Measurements from ENCODE around the gene SFRP2.

Gene SFRP2, protein sequence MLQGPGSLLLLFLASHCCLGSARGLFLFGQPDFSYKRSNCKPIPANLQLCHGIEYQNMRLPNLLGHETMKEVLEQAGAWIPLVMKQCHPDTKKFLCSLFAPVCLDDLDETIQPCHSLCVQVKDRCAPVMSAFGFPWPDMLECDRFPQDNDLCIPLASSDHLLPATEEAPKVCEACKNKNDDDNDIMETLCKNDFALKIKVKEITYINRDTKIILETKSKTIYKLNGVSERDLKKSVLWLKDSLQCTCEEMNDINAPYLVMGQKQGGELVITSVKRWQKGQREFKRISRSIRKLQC

DNA sequence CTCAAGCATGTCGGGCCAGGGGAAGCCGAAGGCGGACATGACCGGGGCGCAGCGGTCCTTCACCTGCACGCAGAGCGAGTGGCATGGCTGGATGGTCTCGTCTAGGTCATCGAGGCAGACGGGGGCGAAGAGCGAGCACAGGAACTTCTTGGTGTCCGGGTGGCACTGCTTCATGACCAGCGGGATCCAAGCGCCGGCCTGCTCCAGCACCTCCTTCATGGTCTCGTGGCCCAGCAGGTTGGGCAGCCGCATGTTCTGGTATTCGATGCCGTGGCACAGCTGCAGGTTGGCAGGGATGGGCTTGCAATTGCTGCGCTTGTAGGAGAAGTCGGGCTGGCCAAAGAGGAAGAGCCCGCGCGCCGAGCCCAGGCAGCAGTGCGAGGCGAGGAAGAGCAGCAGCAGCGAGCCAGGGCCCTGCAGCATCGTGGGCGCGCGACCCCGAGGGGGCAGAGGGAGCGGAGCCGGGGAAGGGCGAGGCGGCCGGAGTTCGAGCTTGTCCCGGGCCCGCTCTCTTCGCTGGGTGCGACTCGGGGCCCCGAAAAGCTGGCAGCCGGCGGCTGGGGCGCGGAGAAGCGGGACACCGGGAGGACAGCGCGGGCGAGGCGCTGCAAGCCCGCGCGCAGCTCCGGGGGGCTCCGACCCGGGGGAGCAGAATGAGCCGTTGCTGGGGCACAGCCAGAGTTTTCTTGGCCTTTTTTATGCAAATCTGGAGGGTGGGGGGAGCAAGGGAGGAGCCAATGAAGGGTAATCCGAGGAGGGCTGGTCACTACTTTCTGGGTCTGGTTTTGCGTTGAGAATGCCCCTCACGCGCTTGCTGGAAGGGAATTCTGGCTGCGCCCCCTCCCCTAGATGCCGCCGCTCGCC is at the start of gene SFRP2:
Gene SFRP2 (minus strand): TSS at position 671 of the 864 bp plus-strand sequence. CDS start 248 bp downstream, at position 423.
- no peak for DNase-seq (ENCODE audit: low read depth, low spot score)

DNA sequence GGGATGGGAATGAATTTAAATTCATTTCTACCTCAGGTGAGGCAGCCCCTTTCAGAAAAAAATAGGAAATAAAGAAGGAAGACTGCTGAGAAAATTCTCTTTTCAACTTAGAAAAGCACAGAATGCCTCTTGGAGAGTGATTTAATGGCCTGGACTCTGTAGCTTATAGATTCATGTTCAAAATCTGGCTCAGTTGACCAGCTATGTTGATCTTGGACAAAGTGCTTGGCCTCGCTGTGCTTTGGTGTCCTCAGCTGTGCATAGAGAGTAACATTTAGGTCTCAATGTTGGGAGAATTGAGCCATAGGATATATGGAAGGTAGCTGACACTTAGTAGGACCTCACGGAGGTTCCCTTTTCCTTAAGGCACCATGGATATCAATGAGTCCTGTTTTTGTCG is 49.7 kb upstream of the SFRP2 start:
- no peak for DNase-seq (ENCODE audit: low read depth, low spot score)

DNA sequence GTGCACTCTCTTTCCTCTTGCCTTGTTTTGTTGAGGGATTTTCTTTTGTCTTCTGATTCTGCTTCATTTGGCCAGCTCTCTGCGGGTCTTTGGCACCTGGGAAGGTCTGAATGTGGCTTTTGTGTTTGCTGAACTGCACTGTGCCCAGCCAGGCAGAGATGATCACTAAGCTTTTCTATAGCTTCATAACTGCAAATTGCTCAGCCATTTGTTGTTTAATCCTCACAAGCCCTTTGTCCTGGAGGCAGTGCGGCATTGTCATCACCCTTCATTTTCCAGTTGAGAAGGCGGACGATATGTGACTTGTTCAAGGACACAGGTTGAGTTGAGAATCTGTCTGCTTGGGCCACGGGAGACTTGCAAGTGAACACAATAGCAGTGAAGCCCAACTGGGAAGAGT is 46.0 kb upstream of the SFRP2 start:
- DNase-seq (ENCODE audit: low read depth, low spot score) = no peak

DNA sequence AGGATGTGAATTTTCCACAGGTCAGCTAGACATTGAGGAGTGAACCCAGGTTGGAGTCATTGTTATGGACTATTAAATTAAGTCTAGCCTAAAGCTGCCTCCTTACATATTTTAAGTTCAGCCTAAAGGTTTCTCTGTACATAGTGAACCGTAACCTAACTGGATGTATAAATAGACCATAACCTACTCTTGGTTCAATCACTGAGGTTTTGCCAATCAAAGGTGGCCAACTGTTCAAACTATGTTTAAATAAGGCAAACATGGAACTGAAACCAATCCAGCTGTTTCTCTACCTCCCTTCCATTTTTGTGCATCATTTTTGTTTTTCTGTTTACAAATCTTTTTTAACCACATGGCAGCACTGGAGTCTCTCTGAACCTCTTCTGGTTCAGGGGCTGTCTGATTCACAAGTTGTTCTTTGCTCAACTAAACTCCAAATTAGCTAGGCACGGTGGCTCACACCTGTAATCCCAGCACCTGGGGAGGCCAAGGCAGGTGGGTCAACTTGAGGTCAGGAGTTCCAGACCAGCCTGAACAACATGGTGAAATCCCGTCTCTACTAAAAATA is 43.9 kb upstream of the SFRP2 start:
- DNase-seq (ENCODE audit: low read depth, low spot score) = no peak

DNA sequence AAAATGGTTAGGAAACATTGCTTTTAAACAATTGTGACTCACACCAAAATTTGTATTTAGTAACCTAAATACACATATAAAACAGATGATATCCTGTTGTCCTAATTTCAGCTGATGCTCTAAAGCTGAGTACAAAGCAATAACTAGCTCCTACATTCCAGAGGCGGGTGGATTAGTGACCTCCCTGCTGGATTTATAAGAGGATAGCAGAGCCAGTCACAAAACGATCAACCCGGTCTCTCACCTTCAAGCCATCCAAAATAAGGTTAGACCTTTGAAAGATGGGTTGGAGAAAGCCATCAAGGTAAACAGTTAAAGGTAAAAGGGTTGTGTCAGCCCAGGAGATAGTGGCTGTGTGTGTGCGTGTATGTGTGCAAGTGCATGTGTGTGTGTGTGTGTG is 43.2 kb upstream of the SFRP2 start:
- no peak for DNase-seq (ENCODE audit: low read depth, low spot score)

DNA sequence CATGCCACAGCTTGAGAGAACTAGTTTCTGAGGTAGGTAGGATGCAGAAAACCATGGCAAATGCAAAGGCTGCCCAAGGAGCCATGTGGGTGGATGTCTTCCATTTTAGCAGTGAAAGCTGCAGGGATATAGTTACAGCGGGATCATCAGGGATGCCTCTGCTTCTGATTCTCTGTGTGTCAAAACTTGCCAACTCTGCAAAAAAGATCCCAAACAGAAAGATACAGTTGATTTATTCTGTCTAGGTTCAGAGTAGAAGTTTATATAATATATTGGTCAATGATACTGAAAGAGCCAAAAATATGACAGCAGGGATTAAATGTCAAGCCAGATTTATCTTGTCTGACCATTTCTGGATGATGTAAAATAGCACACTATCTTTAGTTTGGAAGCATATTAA is 42.4 kb upstream of the SFRP2 start:
- no peak for DNase-seq (ENCODE audit: low read depth, low spot score)

DNA sequence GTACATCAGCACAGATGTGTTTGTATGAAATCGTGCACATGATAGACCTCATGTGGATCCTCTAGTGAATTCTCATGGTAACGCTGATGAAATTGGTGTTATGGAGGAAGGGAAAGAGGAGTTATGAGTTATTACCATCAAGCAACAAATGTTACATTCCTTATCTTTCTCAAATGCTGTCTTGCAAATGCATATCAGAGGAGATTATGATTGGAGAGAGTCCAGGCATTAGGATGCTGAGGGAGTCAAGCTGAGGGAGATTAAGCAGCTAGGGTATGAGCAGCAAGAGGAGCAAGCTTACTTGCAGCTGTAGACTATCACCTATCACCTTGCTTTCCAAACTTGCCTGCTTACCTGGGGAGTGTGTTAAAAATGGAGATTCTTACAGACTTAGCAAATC is 36.8 kb upstream of the SFRP2 start:
- no peak for DNase-seq (ENCODE audit: low read depth, low spot score)

DNA sequence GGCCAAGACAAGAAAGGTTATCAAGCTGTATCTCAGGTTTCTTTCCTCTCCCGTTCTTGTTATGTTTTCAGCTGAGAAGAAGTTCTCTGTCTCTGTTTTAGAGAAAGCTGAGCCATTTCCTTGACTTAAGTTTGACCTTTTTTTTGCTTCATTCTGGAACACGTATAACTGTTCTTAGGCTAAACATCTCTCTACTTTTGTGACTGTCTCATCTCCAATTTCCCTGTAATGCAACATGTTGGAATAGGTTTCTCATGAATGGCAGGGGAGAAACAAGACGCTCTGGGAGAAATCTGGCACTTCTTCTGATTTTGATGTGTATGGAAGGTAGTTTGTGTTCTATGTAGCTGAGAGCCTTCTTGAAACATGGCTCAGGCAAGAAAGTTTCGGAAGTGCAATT is 36.2 kb upstream of the SFRP2 start:
- no peak for DNase-seq (ENCODE audit: low read depth, low spot score)

DNA sequence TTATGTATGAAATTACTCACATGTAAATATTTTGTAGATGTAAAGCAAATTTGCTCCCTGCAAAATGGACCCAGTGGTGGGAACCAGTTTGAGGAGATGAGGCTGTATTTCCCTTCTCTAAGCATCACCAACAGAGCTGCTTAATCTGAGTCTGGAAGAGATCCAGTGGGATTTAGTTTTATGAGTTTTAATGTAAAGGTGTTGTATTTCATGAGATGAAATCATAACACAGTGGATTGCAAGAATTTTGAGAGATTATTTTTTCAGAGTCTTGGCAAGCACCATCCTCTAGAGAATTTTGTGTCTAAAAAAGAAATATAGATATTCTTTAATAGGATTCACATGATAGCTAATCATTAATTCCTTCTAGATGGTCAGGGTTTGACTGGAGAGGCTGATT is 35.6 kb upstream of the SFRP2 start:
- DNase-seq (ENCODE audit: low read depth, low spot score) = no peak

DNA sequence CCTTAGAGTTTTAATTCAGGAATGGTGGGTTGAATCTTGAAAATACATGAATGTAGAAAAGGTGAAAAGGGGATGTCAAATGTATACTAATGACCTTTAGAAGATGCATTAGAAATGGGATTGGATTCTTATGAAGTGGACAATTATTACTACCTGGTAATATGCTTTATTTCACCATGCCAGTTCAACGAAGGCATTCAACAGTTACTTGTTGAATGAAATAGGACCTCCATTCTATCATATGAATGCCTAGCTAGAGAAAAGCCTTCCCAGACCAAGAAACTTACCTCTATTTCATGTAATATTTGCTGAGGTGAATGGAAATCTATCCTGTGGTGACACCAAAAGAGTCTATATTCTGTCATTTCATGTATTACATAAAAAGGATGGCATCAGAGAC is 34.6 kb upstream of the SFRP2 start:
- DNase-seq (ENCODE audit: low read depth, low spot score) = no peak

DNA sequence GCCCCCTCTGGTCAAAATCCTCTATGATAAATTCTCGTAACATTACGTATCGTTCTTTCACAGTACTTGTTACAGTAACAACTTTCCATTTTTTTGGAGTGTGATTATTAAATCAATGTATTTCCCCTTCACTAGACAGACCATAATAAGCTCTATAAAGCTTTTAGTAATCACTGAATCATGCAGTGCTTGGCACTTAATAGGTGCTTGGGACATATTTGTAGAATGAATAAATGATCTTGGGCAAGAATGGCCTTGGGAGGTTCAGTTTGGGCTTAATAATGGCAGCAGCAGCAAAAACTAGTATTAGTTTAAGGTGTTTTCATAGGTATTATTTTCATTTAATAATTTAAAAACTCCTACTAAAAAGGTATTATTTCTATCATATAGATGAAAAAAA is 33.4 kb upstream of the SFRP2 start:
- no peak for DNase-seq (ENCODE audit: low read depth, low spot score)

DNA sequence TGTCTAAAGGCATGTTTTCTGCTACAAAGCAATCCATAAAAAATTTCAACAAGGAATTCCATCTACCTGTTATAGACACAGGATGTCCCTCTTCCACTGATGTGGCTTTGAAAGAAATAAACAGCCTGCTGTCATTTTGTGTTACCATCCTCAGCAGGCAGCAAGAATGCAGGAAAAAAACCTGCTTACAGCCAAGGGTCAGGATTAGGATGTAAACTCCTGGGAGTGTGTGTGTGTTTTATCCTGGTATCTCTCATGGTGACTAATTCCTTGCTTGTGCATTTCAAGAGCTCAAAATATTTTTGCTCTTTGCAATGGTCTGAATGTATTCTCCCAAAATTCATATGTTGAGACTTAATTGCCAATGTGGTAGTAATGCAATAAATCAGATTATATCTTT is 28.6 kb upstream of the SFRP2 start:
- DNase-seq (ENCODE audit: low read depth, low spot score) = no peak

DNA sequence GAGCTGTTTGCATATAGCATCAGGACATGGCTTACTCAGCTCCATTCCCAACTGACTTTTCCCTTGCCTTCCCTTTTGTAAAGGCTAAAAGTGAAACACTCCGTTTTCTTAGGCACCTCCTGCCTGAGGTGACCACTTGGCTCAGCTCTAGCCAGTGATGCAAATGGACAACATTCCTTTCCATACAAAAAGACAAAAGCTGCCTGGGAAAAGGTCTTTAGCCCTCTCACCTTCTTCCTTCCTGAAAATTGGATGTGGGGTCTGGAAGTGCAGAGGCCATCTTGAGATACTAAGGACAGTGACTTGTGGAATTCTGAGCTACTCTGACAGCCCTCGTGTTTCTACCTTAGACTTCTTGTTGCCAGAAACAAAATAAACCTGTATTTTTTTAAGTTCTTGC is 27.7 kb upstream of the SFRP2 start:
- DNase-seq (ENCODE audit: low read depth, low spot score) = no peak

DNA sequence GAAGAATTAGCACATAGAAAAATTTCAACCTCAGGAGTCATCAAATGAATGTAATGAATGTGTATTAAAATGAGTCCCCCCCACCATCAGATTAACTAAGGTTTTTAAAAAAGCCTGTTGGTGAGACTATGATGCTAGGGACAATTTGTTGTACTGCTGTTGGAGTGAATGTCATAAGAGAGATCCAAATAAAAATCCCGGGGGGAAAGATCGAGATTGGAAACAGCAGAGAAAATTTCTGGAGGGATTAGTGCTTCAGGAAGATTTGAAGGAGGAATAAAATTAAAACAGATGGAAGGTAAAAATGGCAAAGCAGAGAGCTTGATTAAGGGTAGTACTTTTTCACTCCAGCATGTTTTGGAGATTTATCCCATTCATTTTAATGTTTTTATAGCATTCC is 25.9 kb upstream of the SFRP2 start:
- DNase-seq (ENCODE audit: low read depth, low spot score) = no peak

DNA sequence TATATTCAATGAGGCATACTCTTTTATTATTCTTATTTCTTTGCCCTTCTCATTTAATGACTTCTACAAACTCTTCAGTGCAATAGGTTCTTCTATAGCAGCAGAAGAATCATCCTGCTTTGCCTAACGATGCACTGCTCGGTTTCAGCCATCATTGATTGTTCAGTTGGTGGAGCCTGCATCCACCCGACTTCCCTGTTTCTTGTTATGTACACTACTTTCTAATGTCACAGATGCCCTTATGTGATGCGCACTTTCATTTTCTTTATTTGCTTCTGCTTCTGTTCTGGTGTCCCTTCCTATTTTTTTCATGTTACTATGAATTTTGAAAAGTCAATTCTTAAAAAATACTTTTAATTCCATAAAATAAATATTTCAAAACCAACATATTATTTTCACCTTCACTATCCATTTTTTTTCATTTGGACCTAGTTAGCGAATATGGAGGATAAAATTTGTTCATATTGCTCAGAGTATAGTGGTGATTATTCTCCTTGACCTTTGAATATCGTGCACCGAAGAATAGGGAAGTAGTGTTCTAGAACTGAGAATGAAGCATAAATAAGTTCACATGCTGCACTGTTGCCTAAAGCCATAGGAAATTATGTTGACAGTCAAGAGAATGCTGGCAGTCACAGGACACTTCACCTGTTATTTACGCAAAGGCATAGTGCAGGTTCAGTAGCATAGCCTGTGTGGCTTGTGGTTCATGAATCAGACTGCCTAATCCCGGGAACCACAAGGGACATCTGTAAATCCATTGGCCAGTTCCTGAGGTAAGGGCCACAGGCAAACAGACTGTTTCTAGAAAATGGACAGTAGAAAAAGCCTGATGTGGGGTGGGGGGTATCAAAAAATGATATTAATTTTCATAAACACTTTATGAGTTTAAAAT is 21.3 kb upstream of the SFRP2 start:
- DNase-seq (ENCODE audit: low read depth, low spot score) = no peak

DNA sequence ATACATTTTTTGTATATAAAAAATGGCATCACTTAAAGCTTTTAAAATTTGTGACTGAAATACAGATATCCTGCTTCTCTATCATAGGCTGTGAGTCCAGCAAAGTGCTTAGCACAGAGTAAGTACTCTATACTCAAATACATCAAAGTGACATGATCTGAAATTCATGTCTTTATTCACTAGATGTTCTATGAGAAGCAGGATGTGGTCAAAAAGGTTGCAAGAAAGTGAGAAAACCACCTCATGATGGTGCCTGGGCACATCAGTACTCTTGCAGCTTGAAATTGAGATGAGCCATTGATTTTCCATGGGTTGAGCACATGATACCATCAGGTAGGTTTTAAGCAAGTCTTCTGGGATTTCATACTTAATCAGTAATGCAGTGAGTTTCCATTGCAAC is 20.4 kb upstream of the SFRP2 start:
- no peak for DNase-seq (ENCODE audit: low read depth, low spot score)

DNA sequence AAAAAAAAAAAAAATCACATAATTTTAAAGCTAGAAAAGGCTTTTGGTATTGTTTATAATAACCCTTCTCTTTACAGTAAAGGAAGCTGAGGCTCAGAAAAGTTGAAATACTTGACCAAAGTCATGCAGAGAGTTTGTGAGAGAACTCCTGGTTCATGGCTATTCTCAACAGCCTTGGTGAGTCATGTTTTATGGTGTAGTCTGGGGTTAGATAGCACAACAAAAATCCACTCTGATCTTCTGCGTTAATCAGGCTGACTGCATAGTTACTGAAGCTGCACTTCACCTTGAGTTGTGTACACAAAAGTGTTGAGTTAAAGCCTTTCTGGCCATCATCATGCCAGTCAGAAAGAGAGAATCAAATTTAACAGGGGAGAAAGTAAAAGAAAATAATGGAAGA is 19.3 kb upstream of the SFRP2 start:
- DNase-seq (ENCODE audit: low read depth, low spot score) = no peak

DNA sequence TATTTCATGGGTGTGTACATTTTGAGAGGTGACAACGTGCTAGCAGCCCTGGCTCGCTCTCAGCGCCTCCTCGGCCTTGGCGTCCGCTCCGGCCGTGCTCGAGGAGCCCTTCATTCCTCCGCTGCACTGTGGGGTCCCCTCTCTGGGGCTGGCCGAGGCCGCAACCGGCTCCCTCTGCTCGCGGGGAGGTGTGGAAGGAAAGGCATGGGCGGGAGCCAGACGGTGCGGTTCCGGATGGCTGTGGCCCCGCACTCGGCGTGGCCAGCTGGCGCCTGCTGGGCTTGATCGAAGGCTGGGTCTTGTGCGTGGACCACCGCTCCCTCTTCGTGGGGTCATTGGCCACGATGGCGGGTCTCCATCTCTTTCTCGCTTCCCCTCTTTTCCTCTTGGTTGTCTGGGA is 17.2 kb upstream of the SFRP2 start:
- no peak for DNase-seq (ENCODE audit: low read depth, low spot score)

DNA sequence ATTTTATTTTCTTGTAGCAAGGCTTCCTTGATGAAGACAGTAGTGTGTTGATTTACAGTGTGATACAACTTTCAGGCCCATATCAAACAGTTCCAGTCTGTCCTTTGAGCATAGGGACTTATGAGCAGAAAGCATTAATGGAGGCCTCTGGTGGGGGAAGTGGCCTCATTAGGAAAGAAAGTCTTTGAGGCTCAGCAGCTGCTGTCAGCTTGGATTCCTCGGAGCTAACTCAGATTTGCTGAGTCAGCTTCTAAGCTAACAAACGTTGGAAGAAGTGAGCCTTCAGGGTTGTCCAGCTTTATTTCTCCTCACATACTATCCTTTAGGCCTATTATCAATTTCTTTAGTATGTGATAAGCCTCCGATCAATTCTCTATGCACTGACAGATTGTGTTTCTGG is 15.8 kb upstream of the SFRP2 start:
- DNase-seq (ENCODE audit: low read depth, low spot score) = no peak

DNA sequence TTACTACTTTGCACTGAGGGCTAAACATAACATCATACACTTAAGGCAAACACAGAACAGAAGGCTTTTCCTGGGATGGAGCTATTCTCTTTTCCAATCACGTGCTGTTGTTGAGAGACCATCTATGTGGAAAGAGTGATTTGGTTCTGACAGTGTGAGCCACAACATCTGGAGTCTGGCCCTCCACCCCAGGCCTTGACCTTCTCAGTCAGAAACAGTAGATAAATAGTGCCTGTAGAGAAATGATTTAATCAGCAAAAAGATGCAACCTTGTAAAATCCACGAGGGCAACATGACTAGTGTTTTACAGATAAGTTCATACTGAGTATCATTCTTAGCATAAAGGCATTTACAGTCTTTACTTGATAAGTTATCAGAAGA is 10.8 kb upstream of the SFRP2 start:
- DNase-seq (ENCODE audit: low read depth, low spot score) = no peak

DNA sequence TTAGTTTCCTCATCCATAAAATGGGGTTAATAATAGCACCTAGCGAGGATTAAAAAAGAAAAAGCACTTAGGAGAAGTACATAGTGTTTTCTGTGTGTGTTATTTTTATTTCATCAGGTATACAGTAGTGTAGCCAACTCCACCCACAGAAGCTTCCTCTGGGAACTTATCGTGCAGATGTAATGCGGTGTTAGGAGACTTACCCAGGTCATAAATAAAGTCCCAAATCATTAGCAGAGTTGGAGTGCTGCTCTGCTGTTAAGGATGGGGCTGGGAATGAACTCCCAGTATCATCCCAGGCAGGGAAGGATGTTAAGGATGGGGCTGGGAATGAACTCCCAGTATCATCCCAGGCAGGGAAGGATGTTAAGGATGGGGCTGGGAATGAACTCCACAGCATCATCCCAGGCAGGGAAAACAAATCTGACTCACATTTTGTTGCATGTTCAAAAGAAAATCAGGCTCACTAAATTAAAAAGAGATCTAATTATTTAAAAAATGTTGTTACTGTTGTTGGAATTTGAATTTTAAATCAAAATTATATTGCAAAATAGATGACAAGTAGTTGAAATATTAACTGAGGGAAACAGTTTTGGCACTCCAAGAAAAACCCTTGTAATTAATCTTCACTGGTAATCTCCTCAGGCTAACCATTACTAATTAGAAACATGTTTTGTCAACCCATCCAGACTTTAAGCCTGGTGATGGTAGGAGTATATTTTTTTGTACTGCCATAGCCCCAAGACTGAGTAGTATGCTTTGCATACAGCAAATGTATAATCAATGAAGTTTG is 10.2 kb upstream of the SFRP2 start:
- DNase-seq (ENCODE audit: low read depth, low spot score) = no peak
